ENCODE results near the gene CBLB.

The CBLB gene

DNA sequence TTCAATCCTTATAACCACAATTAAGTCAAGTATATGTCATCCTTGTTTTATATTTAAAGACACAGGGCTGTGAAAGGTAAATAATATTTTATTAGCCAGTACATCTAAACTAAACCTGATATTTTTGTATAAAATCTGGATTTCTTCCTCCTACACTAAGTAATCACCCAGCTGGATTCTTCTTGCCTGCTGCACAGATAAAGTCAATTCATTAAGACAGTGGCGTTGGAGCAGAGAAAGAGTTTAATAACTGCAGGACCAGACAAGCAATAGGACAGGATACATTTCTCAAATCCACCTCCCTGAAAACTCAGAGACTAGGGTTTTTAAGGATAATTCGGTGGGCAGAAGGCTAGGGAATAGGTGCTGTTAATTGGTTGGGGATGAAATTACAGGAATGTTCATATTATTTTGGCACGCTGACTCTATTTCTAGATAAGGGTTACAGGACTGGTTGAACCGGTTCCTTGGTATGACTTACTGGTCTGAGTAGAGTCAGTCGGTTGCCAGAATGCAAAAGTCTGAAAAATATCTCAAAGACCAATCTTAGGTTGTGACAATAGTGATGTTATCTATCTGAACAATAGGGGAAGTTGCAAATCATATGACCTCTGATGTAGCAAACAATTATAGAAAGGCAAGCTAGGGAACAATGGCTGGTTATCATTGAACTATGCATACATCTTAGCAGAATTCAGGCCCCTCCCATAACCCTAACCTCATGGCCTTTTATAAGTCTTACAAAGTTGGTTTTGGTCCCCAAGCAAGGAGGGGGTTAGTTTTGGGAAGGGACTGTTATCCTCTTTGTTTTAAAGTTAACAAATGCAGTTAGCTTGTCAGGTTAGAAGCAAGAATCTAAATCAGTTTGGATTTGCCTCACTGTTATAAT lies 257.3 kb downstream of the CBLB start:
- H3K27ac ChIP-seq (ENCODE audit: low read depth, low read length): no peak overlapping the region
- no peak overlapping the region for H2BK15ac ChIP-seq (replicated peaks; ENCODE audit: low read depth)
- no peak overlapping the region for H3K4ac ChIP-seq (ENCODE audit: low read depth, low read length)
- H3K4me3 ChIP-seq (ENCODE audit: low read length): no peak overlapping the region
- no peak overlapping the region for H2AK5ac ChIP-seq (ENCODE audit: low read length)
- peaks cover 9% of the 10 kb centered on the region for H3K4me1 ChIP-seq (ENCODE audit: control insufficient read depth, low read depth, low read length)
- DNase-seq: peak; percentile 36
- H4K5ac ChIP-seq (ENCODE audit: low read length): no peak overlapping the region
- H3K36me3 ChIP-seq (ENCODE audit: control insufficient read depth, insufficient read depth, low read length): no peaks in the 10 kb centered on the region
- H4K8ac ChIP-seq (ENCODE audit: low read depth, low read length): no peak overlapping the region
- H3K18ac ChIP-seq (ENCODE audit: low read length): no peak overlapping the region
- no peak overlapping the region for H3K9ac ChIP-seq (ENCODE audit: low read length)
- no peaks in the 10 kb centered on the region for H3K79me2 ChIP-seq (ENCODE audit: control insufficient read depth, insufficient read depth, low read length)
- H3K27me3 ChIP-seq (ENCODE audit: insufficient read depth, low read length, poor library complexity): no peaks in the 10 kb centered on the region
- H2BK5ac ChIP-seq (ENCODE audit: low read length): no peak overlapping the region
- WGBS (ENCODE audit: extremely low coverage, insufficient coverage, low lambda C conversion rate): no CpG with 5 or more reads among the region's 5 CpGs
- H3K4me2 ChIP-seq (ENCODE audit: low read length): no peak overlapping the region
- no peaks in the 10 kb centered on the region for H3K79me1 ChIP-seq (ENCODE audit: low read length)
- H2BK120ac ChIP-seq (ENCODE audit: low read depth, low read length): no peak overlapping the region
- no peak overlapping the region for H3K56ac ChIP-seq (ENCODE audit: low read length)
- H3K23ac ChIP-seq (ENCODE audit: low read length): no peak overlapping the region

DNA sequence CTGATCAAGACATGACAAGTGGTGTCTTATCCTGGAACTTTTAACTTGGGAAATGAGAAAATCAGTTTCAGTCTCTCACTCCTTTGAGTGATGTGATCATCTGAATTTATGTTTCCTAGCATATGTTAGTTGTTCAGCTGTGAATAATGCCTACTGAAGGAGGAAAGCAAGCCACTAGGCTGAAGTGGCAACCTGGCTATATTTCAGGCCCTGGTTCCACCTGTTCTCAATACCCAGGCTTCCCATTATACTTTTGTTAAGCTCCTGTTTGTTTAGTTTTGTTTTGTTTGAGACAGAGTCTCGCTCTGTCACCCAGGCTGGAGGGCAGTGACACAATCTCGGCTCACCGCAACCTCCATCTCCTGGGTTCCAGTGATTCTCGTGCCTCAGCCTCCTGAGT lies 258.3 kb downstream of the CBLB start:
- H3K36me3 ChIP-seq (ENCODE audit: control insufficient read depth, insufficient read depth, low read length): no peaks in the 10 kb centered on the region
- H4K8ac ChIP-seq (ENCODE audit: low read depth, low read length): no peak overlapping the region
- H2BK120ac ChIP-seq (ENCODE audit: low read depth, low read length): no peak overlapping the region
- no peaks in the 10 kb centered on the region for H3K27me3 ChIP-seq (ENCODE audit: insufficient read depth, low read length, poor library complexity)
- no peak overlapping the region for H2BK5ac ChIP-seq (ENCODE audit: low read length)
- no peak overlapping the region for H2BK15ac ChIP-seq (replicated peaks; ENCODE audit: low read depth)
- no peaks in the 10 kb centered on the region for H3K79me2 ChIP-seq (ENCODE audit: control insufficient read depth, insufficient read depth, low read length)
- no peak overlapping the region for H3K56ac ChIP-seq (ENCODE audit: low read length)
- H3K9ac ChIP-seq (ENCODE audit: low read length): no peak overlapping the region
- H3K4me2 ChIP-seq (ENCODE audit: low read length): no peak overlapping the region
- H4K5ac ChIP-seq (ENCODE audit: low read length): no peak overlapping the region
- no peaks in the 10 kb centered on the region for H3K79me1 ChIP-seq (ENCODE audit: low read length)
- H3K4ac ChIP-seq (ENCODE audit: low read depth, low read length): no peak overlapping the region
- no peak overlapping the region for H3K23ac ChIP-seq (ENCODE audit: low read length)
- DNase-seq: no peak
- no peak overlapping the region for H3K4me3 ChIP-seq (ENCODE audit: low read length)
- WGBS (ENCODE audit: extremely low coverage, insufficient coverage, low lambda C conversion rate): no CpG with 5 or more reads among the region's 4 CpGs
- H3K27ac ChIP-seq (ENCODE audit: low read depth, low read length): no peak overlapping the region
- no peak overlapping the region for H3K18ac ChIP-seq (ENCODE audit: low read length)
- peaks cover 9% of the 10 kb centered on the region for H3K4me1 ChIP-seq (ENCODE audit: control insufficient read depth, low read depth, low read length)
- no peak overlapping the region for H2AK5ac ChIP-seq (ENCODE audit: low read length)

DNA sequence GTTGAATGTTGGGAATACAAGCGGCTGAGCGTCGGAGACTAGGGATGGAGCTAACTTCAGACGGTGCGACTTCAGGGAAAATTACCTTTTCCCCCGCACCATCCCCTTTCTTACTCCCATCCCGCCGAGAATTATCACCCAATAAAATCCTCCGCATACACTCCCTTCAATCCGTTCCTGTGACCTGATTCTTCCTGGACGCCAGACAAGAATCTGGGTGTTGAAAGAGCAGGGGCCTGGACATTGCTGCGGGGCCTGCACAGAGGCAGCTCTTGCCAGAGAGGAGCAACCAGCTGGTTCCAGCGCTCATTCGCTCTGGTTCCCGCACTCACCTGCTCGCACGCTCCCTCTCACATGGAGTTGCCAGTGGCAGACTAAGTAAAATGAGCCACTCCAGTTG lies 260.2 kb downstream of the CBLB start:
- no peak overlapping the region for H3K18ac ChIP-seq (ENCODE audit: low read length)
- H3K9ac ChIP-seq (ENCODE audit: low read length): no peak overlapping the region
- H3K4me3 ChIP-seq (ENCODE audit: low read length): no peak overlapping the region
- no peak overlapping the region for H4K8ac ChIP-seq (ENCODE audit: low read depth, low read length)
- H3K27ac ChIP-seq (ENCODE audit: low read depth, low read length): no peak overlapping the region
- H2AK5ac ChIP-seq (ENCODE audit: low read length): no peak overlapping the region
- H3K27me3 ChIP-seq (ENCODE audit: insufficient read depth, low read length, poor library complexity): no peaks in the 10 kb centered on the region
- no peak overlapping the region for H3K4ac ChIP-seq (ENCODE audit: low read depth, low read length)
- H3K79me2 ChIP-seq (ENCODE audit: control insufficient read depth, insufficient read depth, low read length): no peaks in the 10 kb centered on the region
- no peak overlapping the region for H2BK5ac ChIP-seq (ENCODE audit: low read length)
- no peak overlapping the region for H3K4me2 ChIP-seq (ENCODE audit: low read length)
- DNase-seq: peak; percentile 7
- WGBS (ENCODE audit: extremely low coverage, insufficient coverage, low lambda C conversion rate): no CpG with 5 or more reads among the region's 17 CpGs
- no peak overlapping the region for H4K5ac ChIP-seq (ENCODE audit: low read length)
- H3K4me1 ChIP-seq (ENCODE audit: control insufficient read depth, low read depth, low read length): peaks cover 9% of the 10 kb centered on the region
- H3K36me3 ChIP-seq (ENCODE audit: control insufficient read depth, insufficient read depth, low read length): no peaks in the 10 kb centered on the region
- H3K56ac ChIP-seq (ENCODE audit: low read length): no peak overlapping the region
- no peak overlapping the region for H2BK120ac ChIP-seq (ENCODE audit: low read depth, low read length)
- no peak overlapping the region for H2BK15ac ChIP-seq (replicated peaks; ENCODE audit: low read depth)
- no peak overlapping the region for H3K23ac ChIP-seq (ENCODE audit: low read length)
- H3K79me1 ChIP-seq (ENCODE audit: low read length): no peaks in the 10 kb centered on the region

GRCh38 chr3:105606016-105606415 lies 262.8 kb downstream of the CBLB start:
- Histone ChIP-seq H3K23ac (ENCODE audit: low read length) (no peak overlapping the region), H3K36me3 (ENCODE audit: control insufficient read depth, insufficient read depth, low read length) (no peaks in the 10 kb centered on the region), H3K4me2 (ENCODE audit: low read length) (no peak overlapping the region), H3K9ac (ENCODE audit: low read length) (no peak overlapping the region), H3K4ac (ENCODE audit: low read depth, low read length) (no peak overlapping the region), H3K4me1 (ENCODE audit: control insufficient read depth, low read depth, low read length) (no peaks in the 10 kb centered on the region), H2BK15ac (replicated peaks; ENCODE audit: low read depth) (no peak overlapping the region), H4K5ac (ENCODE audit: low read length) (no peak overlapping the region), H2AK5ac (ENCODE audit: low read length) (no peak overlapping the region), H3K18ac (ENCODE audit: low read length) (no peak overlapping the region), H3K56ac (ENCODE audit: low read length) (no peak overlapping the region), H3K27ac (ENCODE audit: low read depth, low read length) (no peak overlapping the region), H2BK120ac (ENCODE audit: low read depth, low read length) (no peak overlapping the region), H3K79me1 (ENCODE audit: low read length) (no peaks in the 10 kb centered on the region), H3K79me2 (ENCODE audit: control insufficient read depth, insufficient read depth, low read length) (no peaks in the 10 kb centered on the region), H4K8ac (ENCODE audit: low read depth, low read length) (no peak overlapping the region), H3K4me3 (ENCODE audit: low read length) (no peak overlapping the region), H2BK5ac (ENCODE audit: low read length) (no peak overlapping the region), H3K27me3 (ENCODE audit: insufficient read depth, low read length, poor library complexity) (no peaks in the 10 kb centered on the region)
- DNase-seq: no peak
